ENCODE results near the gene SNURF.

DNA sequence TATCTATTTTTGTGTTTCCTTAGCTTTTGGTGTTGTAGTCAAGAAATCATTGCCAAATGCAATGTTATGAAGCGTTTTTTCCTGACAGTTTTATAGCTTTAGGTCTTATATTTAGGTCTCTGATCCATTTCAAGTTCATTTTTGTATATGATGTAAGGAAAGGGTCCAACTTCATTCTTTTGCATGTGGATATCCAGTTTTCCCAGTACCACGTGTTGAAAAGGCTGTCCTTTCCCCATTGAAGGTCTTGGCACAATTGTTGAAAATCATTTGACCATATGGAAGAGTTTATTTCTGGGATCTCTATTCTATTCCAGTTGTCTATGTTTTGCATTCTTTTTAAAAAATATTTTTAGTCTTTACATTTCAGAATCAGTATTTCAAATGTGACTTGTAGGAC is 14.6 kb upstream of the SNURF start:
- TF ChIP-seq CTCF (IDR thresholded peaks at IDR 0.05) (no peak), ZFX (IDR thresholded peaks at IDR 0.05; ENCODE audit: borderline replicate concordance) (no peak)

Data from 22Rv1 (cell line).